PC-9 (cell line): ENCODE measurements around the gene CD7.

ENCODE experiments used
- CTCF ChIP-seq: fragments of 200-600 bp; sonication (generic); conservative IDR thresholded peaks from 2 replicates; pipeline ENCODE4 v1.6.1; 2017; ENCODE audit warnings: mixed run types, antibody characterized with exemption, mild to moderate bottlenecking, moderate library complexity
- EZH2 ChIP-seq: fragments of 200-600 bp; sonication (generic); IDR thresholded peaks from 2 replicates; pipeline ENCODE4 v1.8.0; 2017; ENCODE audit warnings: antibody characterized with exemption, low read depth

GRCh38 chr17:82321947-82322466 lies 4.6 kb upstream of the CD7 start:
- TF ChIP-seq CTCF (no peak), EZH2 (no peak)
